Measurements from ENCODE around the gene CHM.

GRCh38 chrX:86061407-86061806, 14.0 kb upstream of the CHM start:
- TF ChIP-seq POLR2A (IDR thresholded peaks at IDR 0.05; ENCODE audit: low read length), result no peak
- TF ChIP-seq GATA1 (IDR thresholded peaks at IDR 0.05; ENCODE audit: low read depth, low read length), result no peak
